KMS-11 (cell line): Measurements from ENCODE around the gene AHRR.

Experiments used
- H2AFZ ChIP-seq: fragments of 200-600 bp; sonication (generic); 2 replicates; pipeline ENCODE4 v1.6.1; 2016; ENCODE audit warnings: antibody characterized with exemption, mixed run types, low read depth
- H3K27ac ChIP-seq: fragments of 200-600 bp; sonication (generic); 2 replicates; pipeline ENCODE4 v1.6.1; 2016; ENCODE audit warnings: mild to moderate bottlenecking, mixed run types
- H3K27me3 ChIP-seq: fragments of 200-600 bp; sonication (generic); 2 replicates; pipeline ENCODE4 v1.6.1; 2017; ENCODE audit warnings: mild to moderate bottlenecking, low read depth, mixed run types, moderate library complexity; ENCODE audit not compliant: insufficient read depth
- H3K36me3 ChIP-seq: fragments of 200-600 bp; sonication (generic); 2 replicates; pipeline ENCODE4 v1.6.1; 2017; ENCODE audit warnings: mild to moderate bottlenecking, mixed run types; ENCODE audit not compliant: insufficient read depth
- H3K4me1 ChIP-seq: fragments of 200-600 bp; sonication (generic); 2 replicates; pipeline ENCODE4 v1.6.1; 2016; ENCODE audit warnings: mild to moderate bottlenecking, low read depth, mixed run types; ENCODE audit not compliant: poor library complexity, severe bottlenecking
- H3K4me2 ChIP-seq: fragments of 200-600 bp; sonication (generic); 2 replicates; pipeline ENCODE4 v1.7.0; 2016; ENCODE audit warnings: mild to moderate bottlenecking, mixed run types
- H3K4me3 ChIP-seq: fragments of 200-600 bp; sonication (generic); IDR thresholded peaks from 2 replicates; pipeline ENCODE4 v1.6.1; 2017; ENCODE audit warnings: low read depth, low read length, mixed read lengths; ENCODE audit not compliant: insufficient read depth
- H3K79me2 ChIP-seq: fragments of 200-600 bp; sonication (generic); 2 replicates; pipeline ENCODE4 v1.6.1; 2016; ENCODE audit warnings: low read depth, mixed run types; ENCODE audit not compliant: insufficient read depth
- H3K9ac ChIP-seq: fragments of 200-600 bp; sonication (generic); 2 replicates; pipeline ENCODE4 v1.6.1; 2016; ENCODE audit warnings: mild to moderate bottlenecking, mixed run types
- H4K20me1 ChIP-seq: fragments of 200-600 bp; sonication (generic); 2 replicates; pipeline ENCODE4 v1.6.1; 2016; ENCODE audit warnings: mild to moderate bottlenecking, mixed run types; ENCODE audit not compliant: insufficient read depth
- CTCF ChIP-seq: fragments of 200-600 bp; sonication (generic); conservative IDR thresholded peaks from 2 replicates; pipeline ENCODE4 v1.6.1; 2017; ENCODE audit warnings: low read depth, mild to moderate bottlenecking, antibody characterized with exemption, low read length, moderate library complexity, mixed read lengths

The AHRR gene

GRCh38 chr5:370311-370958 lies 48.9 kb downstream of the AHRR start:
- Histone ChIP-seq H3K4me3 (no peak overlapping the region), H4K20me1 (no peaks in the 10 kb centered on the region), H3K27ac (no peak overlapping the region), H3K4me2 (no peak overlapping the region), H2AFZ (no peak overlapping the region), H3K9ac (no peak overlapping the region), H3K79me2 (0 out of 2 replicates have a peak, but pooled peaks cover 4% of the 10 kb centered on the region), H3K4me1 (peaks cover 73% of the 10 kb centered on the region), H3K36me3 (no peaks in the 10 kb centered on the region; the same call in 1 of the 2 replicates), H3K27me3 (no peaks in the 10 kb centered on the region)
- no peak for TF ChIP-seq CTCF

GRCh38 chr5:370959-371810 lies 49.7 kb downstream of the AHRR start:
- no peak overlapping the region for H3K9ac ChIP-seq

GRCh38 chr5:371811-372555 lies 50.5 kb downstream of the AHRR start:
- no peaks in the 10 kb centered on the region; the same call in 1 of the 2 replicates for H3K36me3 ChIP-seq
- no peak for TF ChIP-seq CTCF
- H4K20me1 ChIP-seq, result no peaks in the 10 kb centered on the region
- peak overlapping the region; percentile 96; the same call in 1 of the 2 replicates for H3K4me2 ChIP-seq
- H3K79me2 ChIP-seq, result 0 out of 2 replicates have a peak, but pooled peaks cover 4% of the 10 kb centered on the region
- no peak overlapping the region for H2AFZ ChIP-seq
- no peak overlapping the region; the same call in 1 of the 2 replicates for H3K27ac ChIP-seq
- H3K4me1 ChIP-seq, result peaks cover 73% of the 10 kb centered on the region
- H3K4me3 ChIP-seq, result no peak overlapping the region
- no peak overlapping the region for H3K9ac ChIP-seq
- no peaks in the 10 kb centered on the region for H3K27me3 ChIP-seq

More at GRCh38 chr5:370959-371810, 49.7 kb downstream of the AHRR start:
- Histone ChIP-seq H4K20me1 (no peaks in the 10 kb centered on the region), H3K79me2 (0 out of 2 replicates have a peak, but pooled peaks cover 4% of the 10 kb centered on the region), H3K36me3 (no peaks in the 10 kb centered on the region; the same call in 1 of the 2 replicates), H3K27me3 (no peaks in the 10 kb centered on the region), H3K4me3 (no peak overlapping the region), H3K4me1 (peaks cover 73% of the 10 kb centered on the region), H2AFZ (no peak overlapping the region), H3K4me2 (peak overlapping the region; percentile 96; the same call in 1 of the 2 replicates), H3K27ac (no peak overlapping the region; the same call in 1 of the 2 replicates)
- no peak for TF ChIP-seq CTCF

GRCh38 chr5:372556-372995 lies 51.1 kb downstream of the AHRR start:
- no peak overlapping the region for H3K4me3 ChIP-seq
- no peaks in the 10 kb centered on the region for H3K27me3 ChIP-seq
- no peaks in the 10 kb centered on the region; the same call in 1 of the 2 replicates for H3K36me3 ChIP-seq
- H3K27ac ChIP-seq, result peak overlapping the region; percentile 92
- H3K4me2 ChIP-seq, result peak overlapping the region; percentile 96
- peak overlapping the region; percentile 98; the same call in 1 of the 2 replicates for H3K9ac ChIP-seq
- no peaks in the 10 kb centered on the region for H4K20me1 ChIP-seq
- peaks cover 72% of the 10 kb centered on the region for H3K4me1 ChIP-seq
- H3K79me2 ChIP-seq, result 0 out of 2 replicates have a peak, but pooled peaks cover 4% of the 10 kb centered on the region
- H2AFZ ChIP-seq, result no peak overlapping the region
- no peak for TF ChIP-seq CTCF
